ENCODE data around the gene CSF3. TPM values are rescaled to one million over a fixed set of nuclear protein-coding genes. Genes with fewer than 3 reads are reported as not detected.

Gene CSF3
- total and polyA plus RNA-seq, 2 of the 4 experiments (the other 2 are of a cell fraction), result not detected

DNA sequence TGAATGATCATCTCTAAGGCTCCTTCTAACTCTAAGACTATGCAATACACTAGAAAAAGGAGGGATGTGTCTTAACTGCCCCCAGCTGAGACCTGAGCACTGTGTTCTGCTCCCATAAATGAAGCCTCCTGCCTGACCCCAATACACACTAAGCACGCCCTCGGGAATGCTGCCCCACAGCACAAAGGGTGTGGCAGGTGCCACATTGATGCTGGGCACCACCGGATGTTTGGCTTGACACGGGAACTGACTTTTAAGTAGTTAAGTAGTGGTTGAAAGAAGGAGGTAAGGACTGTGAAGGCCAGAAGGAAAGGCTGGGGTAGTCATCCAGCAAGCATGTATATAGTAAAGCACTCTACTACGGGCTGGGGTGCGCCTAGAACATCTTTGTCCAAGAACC is 48.5 kb upstream of the CSF3 start:
- Histone ChIP-seq H2AK5ac (ENCODE audit: low read depth, low read length) (no peak overlapping the region), H2AFZ (replicated peaks; ENCODE audit: low read length, poor library complexity) (no peak overlapping the region), H4K91ac (ENCODE audit: insufficient read depth, low read depth, low read length) (no peak overlapping the region), H2AK9ac (replicated peaks; ENCODE audit: low read depth, low read length, poor library complexity) (no peak overlapping the region), H3K9me1 (ENCODE audit: insufficient read depth, low read length) (no peaks in the 10 kb centered on the region), H4K8ac (ENCODE audit: low read depth in 2 of 2, low read length in 2 of 2) (no peak overlapping the region), H2BK5ac (ENCODE audit: low read depth, low read length, poor library complexity, severe bottlenecking) (no peak overlapping the region), H4K5ac (ENCODE audit: low read depth, low read length) (no peak overlapping the region), H3K18ac (ENCODE audit: low read depth, low read length) (no peak overlapping the region), H2BK120ac (ENCODE audit: low read depth, low read length) (no peak overlapping the region), H2BK20ac (ENCODE audit: low read depth, low read length) (no peak overlapping the region), H2BK15ac (ENCODE audit: low read depth, low read length) (no peak overlapping the region), H3K23ac (ENCODE audit: low read depth, low read length) (no peak overlapping the region), H3K27ac (ENCODE audit: insufficient read depth, low read length) (no peak overlapping the region), H3K4me1 (ENCODE audit: control insufficient read depth, insufficient read depth, low read length) (no peaks in the 10 kb centered on the region), H3K4me3 (ENCODE audit: insufficient read depth, low read depth, low read length) (no peak overlapping the region), H3K9me3 (ENCODE audit: control insufficient read depth, insufficient read depth, low read length) (no peaks in the 10 kb centered on the region), H3K4ac (ENCODE audit: low read depth, low read length) (no peak overlapping the region), H3K9ac (ENCODE audit: low read depth, low read length) (no peak overlapping the region), H3K4me2 (ENCODE audit: low read depth, low read length) (no peak overlapping the region), H3K36me3 (ENCODE audit: control insufficient read depth, insufficient read depth, low read length) (no peaks in the 10 kb centered on the region), H3K79me1 (ENCODE audit: low read depth in 1 of 2, low read length in 2 of 2) (no peaks in the 10 kb centered on the region), H3K27me3 (ENCODE audit: control insufficient read depth, insufficient read depth, low read length) (peaks cover 61% of the 10 kb centered on the region), H4K20me1 (ENCODE audit: insufficient read depth, low read length) (no peaks in the 10 kb centered on the region), H3K56ac (ENCODE audit: extremely low read depth, insufficient read depth, low read length) (no peak overlapping the region), H3K14ac (replicated peaks; ENCODE audit: low read depth, low read length) (no peak overlapping the region)
- WGBS, 2 experiments (ENCODE audit: extremely low coverage in 2 of 2, insufficient read length in 1 of 2), result no CpG with 5 or more reads among the region's 6 CpGs
- intact Hi-C loops (cut with micrococcal nuclease) (no loop called here), dilution Hi-C loops (cut with HindIII; ENCODE audit: low sequenced_read_pairs, unreplicated experiment) (no loop called here), in situ Hi-C loops (cut with MboI; ENCODE audit: low sequenced_read_pairs) (no loop called here)
- BruUV-seq (replicated peaks), result no TSS peak
- no peak for DNase-seq
- ChIA-PET CTCF (no interaction called here), POLR2A (ENCODE audit: unreplicated experiment) (no interaction called here)
- no peak for ATAC-seq (ENCODE audit: low read depth)
- TF ChIP-seq RCOR1 (IDR thresholded peaks at IDR 0.05; ENCODE audit: insufficient replicate concordance, low read length), result no peak
- no peak for TF ChIP-seq CEBPB (IDR thresholded peaks at IDR 0.05; ENCODE audit: low read depth, low read length)
- no peak for TF ChIP-seq FOS (IDR thresholded peaks at IDR 0.05; ENCODE audit: low read depth, low read length)
- TF ChIP-seq NFE2L2 (IDR thresholded peaks at IDR 0.05; ENCODE audit: low read depth, low read length), result no peak
- no peak for TF ChIP-seq MAZ (IDR thresholded peaks at IDR 0.05; ENCODE audit: borderline replicate concordance, low read depth, low read length)
- TF ChIP-seq, protein P1, sequence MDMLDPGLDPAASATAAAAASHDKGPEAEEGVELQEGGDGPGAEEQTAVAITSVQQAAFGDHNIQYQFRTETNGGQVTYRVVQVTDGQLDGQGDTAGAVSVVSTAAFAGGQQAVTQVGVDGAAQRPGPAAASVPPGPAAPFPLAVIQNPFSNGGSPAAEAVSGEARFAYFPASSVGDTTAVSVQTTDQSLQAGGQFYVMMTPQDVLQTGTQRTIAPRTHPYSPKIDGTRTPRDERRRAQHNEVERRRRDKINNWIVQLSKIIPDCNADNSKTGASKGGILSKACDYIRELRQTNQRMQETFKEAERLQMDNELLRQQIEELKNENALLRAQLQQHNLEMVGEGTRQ (IDR thresholded peaks at IDR 0.05; ENCODE audit: low read depth, low read length), result no peak
- no peak for TF ChIP-seq MAFK (IDR thresholded peaks at IDR 0.05; ENCODE audit: low read depth, low read length)
- no peak for TF ChIP-seq RFX5 (IDR thresholded peaks at IDR 0.05; ENCODE audit: low read depth, low read length)
- TF ChIP-seq BHLHE40 (IDR thresholded peaks at IDR 0.05; ENCODE audit: low read depth, low read length), result no peak
- no peak for TF ChIP-seq RAD21 (IDR thresholded peaks at IDR 0.05; ENCODE audit: low read length)
- TF ChIP-seq, protein P2, sequence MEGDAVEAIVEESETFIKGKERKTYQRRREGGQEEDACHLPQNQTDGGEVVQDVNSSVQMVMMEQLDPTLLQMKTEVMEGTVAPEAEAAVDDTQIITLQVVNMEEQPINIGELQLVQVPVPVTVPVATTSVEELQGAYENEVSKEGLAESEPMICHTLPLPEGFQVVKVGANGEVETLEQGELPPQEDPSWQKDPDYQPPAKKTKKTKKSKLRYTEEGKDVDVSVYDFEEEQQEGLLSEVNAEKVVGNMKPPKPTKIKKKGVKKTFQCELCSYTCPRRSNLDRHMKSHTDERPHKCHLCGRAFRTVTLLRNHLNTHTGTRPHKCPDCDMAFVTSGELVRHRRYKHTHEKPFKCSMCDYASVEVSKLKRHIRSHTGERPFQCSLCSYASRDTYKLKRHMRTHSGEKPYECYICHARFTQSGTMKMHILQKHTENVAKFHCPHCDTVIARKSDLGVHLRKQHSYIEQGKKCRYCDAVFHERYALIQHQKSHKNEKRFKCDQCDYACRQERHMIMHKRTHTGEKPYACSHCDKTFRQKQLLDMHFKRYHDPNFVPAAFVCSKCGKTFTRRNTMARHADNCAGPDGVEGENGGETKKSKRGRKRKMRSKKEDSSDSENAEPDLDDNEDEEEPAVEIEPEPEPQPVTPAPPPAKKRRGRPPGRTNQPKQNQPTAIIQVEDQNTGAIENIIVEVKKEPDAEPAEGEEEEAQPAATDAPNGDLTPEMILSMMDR (conservative IDR thresholded peaks at IDR 0.05; ENCODE audit: low read depth, low read length), result no peak
- TF ChIP-seq SMC3 (IDR thresholded peaks at IDR 0.05; ENCODE audit: low read depth, low read length), result no peak
- no peak for TF ChIP-seq CHD1 (IDR thresholded peaks at IDR 0.05; ENCODE audit: low read depth, low read length)
- TF ChIP-seq POLR2A (IDR thresholded peaks at IDR 0.05; ENCODE audit: low read depth, low read length), result no peak
- no peak for TF ChIP-seq MXI1 (IDR thresholded peaks at IDR 0.05; ENCODE audit: borderline replicate concordance, low read depth, low read length)
- TF ChIP-seq, protein P3, sequence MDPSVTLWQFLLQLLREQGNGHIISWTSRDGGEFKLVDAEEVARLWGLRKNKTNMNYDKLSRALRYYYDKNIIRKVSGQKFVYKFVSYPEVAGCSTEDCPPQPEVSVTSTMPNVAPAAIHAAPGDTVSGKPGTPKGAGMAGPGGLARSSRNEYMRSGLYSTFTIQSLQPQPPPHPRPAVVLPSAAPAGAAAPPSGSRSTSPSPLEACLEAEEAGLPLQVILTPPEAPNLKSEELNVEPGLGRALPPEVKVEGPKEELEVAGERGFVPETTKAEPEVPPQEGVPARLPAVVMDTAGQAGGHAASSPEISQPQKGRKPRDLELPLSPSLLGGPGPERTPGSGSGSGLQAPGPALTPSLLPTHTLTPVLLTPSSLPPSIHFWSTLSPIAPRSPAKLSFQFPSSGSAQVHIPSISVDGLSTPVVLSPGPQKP (IDR thresholded peaks at IDR 0.05; ENCODE audit: borderline replicate concordance, low read depth, low read length), result no peak
